HepG2 (cell line): ENCODE results near the gene TAS1R1. TPM values are rescaled to one million over a fixed set of nuclear protein-coding genes. Genes with fewer than 3 reads are reported as not detected.

Source experiments
- ADNP ChIP-seq: sonication (generic); formaldehyde crosslinking; IDR thresholded peaks from 2 replicates; pipeline ENCODE4 v1.4.0; 2020; ENCODE audit warnings: missing genetic modification reagents
- ELF4 ChIP-seq: sonication (generic); formaldehyde crosslinking; IDR thresholded peaks from 2 replicates; pipeline ENCODE4 v1.5.0; 2020; ENCODE audit warnings: missing genetic modification reagents, mild to moderate bottlenecking, moderate library complexity, borderline replicate concordance
- ESRRA ChIP-seq: sonication (generic); formaldehyde crosslinking; IDR thresholded peaks from 2 replicates; pipeline ENCODE4 v1.5.1; 2020; ENCODE audit warnings: mild to moderate bottlenecking, low read depth, missing genetic modification reagents
- GZF1 ChIP-seq: sonication (generic); formaldehyde crosslinking; IDR thresholded peaks from 2 replicates; pipeline ENCODE4 v1.5.1; 2020; ENCODE audit warnings: mild to moderate bottlenecking, missing genetic modification reagents
- HNRNPL ChIP-seq: fragments of 200-400 bp; formaldehyde crosslinking; IDR thresholded peaks from 2 replicates; pipeline ENCODE4 v1.6.1; 2017; ENCODE audit warnings: mild to moderate bottlenecking, low read depth, low read length
- MIXL1 ChIP-seq: IDR thresholded peaks from 2 replicates; pipeline ENCODE4 v1.6.1; 2016
- NR2C2 ChIP-seq: sonication (generic); formaldehyde crosslinking; IDR thresholded peaks from 2 replicates; pipeline ENCODE4 v1.4.0; 2020; ENCODE audit warnings: missing genetic modification reagents, mild to moderate bottlenecking, moderate library complexity, borderline replicate concordance
- POGZ ChIP-seq: sonication (generic); formaldehyde crosslinking; IDR thresholded peaks from 2 replicates; pipeline ENCODE4 v1.4.0; 2020; ENCODE audit warnings: mild to moderate bottlenecking, missing genetic modification reagents
- RELA ChIP-seq: sonication (generic); formaldehyde crosslinking; IDR thresholded peaks from 2 replicates; pipeline ENCODE4 v1.4.0; 2020; ENCODE audit warnings: missing genetic modification reagents
- SIX4 ChIP-seq: sonication (generic); formaldehyde crosslinking; IDR thresholded peaks from 2 replicates; pipeline ENCODE4 v1.4.0; 2020; ENCODE audit warnings: missing genetic modification reagents
- ZIK1 ChIP-seq: sonication (generic); formaldehyde crosslinking; IDR thresholded peaks from 2 replicates; pipeline ENCODE4 v1.5.0; 2020; ENCODE audit warnings: mild to moderate bottlenecking, low read depth, missing genetic modification reagents, borderline replicate concordance
- ZNF256 ChIP-seq: sonication (generic); formaldehyde crosslinking; conservative IDR thresholded peaks from 2 replicates; pipeline ENCODE4 v1.4.0; 2020; ENCODE audit warnings: missing genetic modification reagents
- ZNF382 ChIP-seq: sonication (generic); formaldehyde crosslinking; IDR thresholded peaks from 2 replicates; pipeline ENCODE4 v1.5.0; 2020; ENCODE audit warnings: missing genetic modification reagents, mild to moderate bottlenecking, borderline replicate concordance
- ZNF484 ChIP-seq: sonication (generic); formaldehyde crosslinking; IDR thresholded peaks from 2 replicates; pipeline ENCODE4 v1.5.1; 2020; ENCODE audit warnings: mild to moderate bottlenecking, low read depth, missing genetic modification reagents, borderline replicate concordance
- ZNF557 ChIP-seq: sonication (generic); formaldehyde crosslinking; IDR thresholded peaks from 2 replicates; pipeline ENCODE4 v1.4.0; 2020; ENCODE audit warnings: missing genetic modification reagents
- ZNF670 ChIP-seq: sonication (generic); formaldehyde crosslinking; IDR thresholded peaks from 2 replicates; pipeline ENCODE4 v1.8.0; 2022; ENCODE audit warnings: mild to moderate bottlenecking, missing genetic modification reagents, borderline replicate concordance
- ZNF790 ChIP-seq: sonication (generic); formaldehyde crosslinking; IDR thresholded peaks from 2 replicates; pipeline ENCODE4 v1.8.0; 2022; ENCODE audit warnings: missing genetic modification reagents, mild to moderate bottlenecking, borderline replicate concordance
- ZNF839 ChIP-seq: sonication (generic); formaldehyde crosslinking; IDR thresholded peaks from 2 replicates; pipeline ENCODE4 v1.4.0; 2020; ENCODE audit warnings: missing genetic modification reagents, mild to moderate bottlenecking, borderline replicate concordance
- ZSCAN30 ChIP-seq: sonication (generic); formaldehyde crosslinking; IDR thresholded peaks from 2 replicates; pipeline ENCODE4 v1.5.0; 2020; ENCODE audit warnings: mild to moderate bottlenecking, missing genetic modification reagents
- polyA plus RNA-seq, 8 experiments: library from polyadenylated mRNA; depleted of rRNA in 3 of 8; stranded (reverse) in 7 of 8; unstranded in 1 of 8; fragments of >200 nt; fragmentation: Illumina TruSeq in 4 of 8; extraction: Trizol in 4 of 8; gene quantifications; 2 replicates each; pipeline versions ENCODE4 v1.2.1 to v1.2.3, GENCODE V29; 2011 to 2016; ENCODE audit warnings: low read depth in 4 of 8, missing spikeins in 1 of 8, mixed read lengths in 1 of 8; ENCODE audit not compliant: insufficient read depth in 1 of 8
- total RNA-seq, 5 experiments: library from RNA; depleted of rRNA; stranded (reverse); fragments of >200 nt; fragmentation: Illumina TruSeq; extraction: Trizol; gene quantifications; 2 replicates each; pipeline ENCODE4 v1.2.3, GENCODE V29; 2016; ENCODE audit warnings: low read depth in 1 of 5
- TF ChIP-seq, protein P1 (sequence below): IDR thresholded peaks from 2 replicates; pipeline ENCODE4 v1.6.1; 2016; ENCODE audit warnings: missing compliant biosample characterization, missing genetic modification reagents, borderline replicate concordance
- TF ChIP-seq, protein P2 (sequence below): sonication (generic); formaldehyde crosslinking; IDR thresholded peaks from 2 replicates; pipeline ENCODE4 v1.5.1; 2020; ENCODE audit warnings: mild to moderate bottlenecking, missing genetic modification reagents, moderate library complexity
- TF ChIP-seq, protein P3 (sequence below): sonication (generic); formaldehyde crosslinking; IDR thresholded peaks from 2 replicates; pipeline ENCODE4 v1.4.0; 2020; ENCODE audit warnings: missing genetic modification reagents

TAS1R1 gene
- total and polyA plus RNA-seq, 2 of the 13 experiments (the other 11 are each of a cell fraction or from before 2014, with no cell fraction given), result 1.4 to 1.6 TPM

DNA sequence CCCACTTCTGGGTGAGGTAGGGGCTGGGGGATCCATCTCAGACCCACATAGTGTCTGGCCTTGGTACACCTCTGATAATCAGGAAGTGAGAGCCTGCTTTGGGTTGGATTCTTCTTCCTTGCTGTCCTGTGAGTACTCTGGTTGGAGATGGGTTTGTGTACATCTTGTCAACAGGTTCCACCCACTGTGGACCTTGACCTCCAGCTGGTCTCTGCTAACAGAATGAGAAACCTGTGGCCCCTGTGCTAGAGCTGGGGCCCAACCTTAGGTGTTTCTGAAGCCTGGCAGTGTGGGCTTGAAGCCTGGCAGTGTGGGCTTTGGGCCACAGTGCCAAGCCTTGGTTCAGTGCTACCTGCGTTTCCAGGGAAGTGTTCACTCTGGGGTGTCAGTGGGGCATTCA, 27.3 kb downstream of the TAS1R1 start (continued):
- TF ChIP-seq, protein P1, sequence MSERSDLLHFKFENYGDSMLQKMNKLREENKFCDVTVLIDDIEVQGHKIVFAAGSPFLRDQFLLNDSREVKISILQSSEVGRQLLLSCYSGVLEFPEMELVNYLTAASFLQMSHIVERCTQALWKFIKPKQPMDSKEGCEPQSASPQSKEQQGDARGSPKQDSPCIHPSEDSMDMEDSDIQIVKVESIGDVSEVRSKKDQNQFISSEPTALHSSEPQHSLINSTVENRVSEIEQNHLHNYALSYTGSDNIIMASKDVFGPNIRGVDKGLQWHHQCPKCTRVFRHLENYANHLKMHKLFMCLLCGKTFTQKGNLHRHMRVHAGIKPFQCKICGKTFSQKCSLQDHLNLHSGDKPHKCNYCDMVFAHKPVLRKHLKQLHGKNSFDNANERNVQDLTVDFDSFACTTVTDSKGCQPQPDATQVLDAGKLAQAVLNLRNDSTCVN, result no peak
- TF ChIP-seq MIXL1 (CRISPR knock-in tag), result no peak
- TF ChIP-seq, protein P2, sequence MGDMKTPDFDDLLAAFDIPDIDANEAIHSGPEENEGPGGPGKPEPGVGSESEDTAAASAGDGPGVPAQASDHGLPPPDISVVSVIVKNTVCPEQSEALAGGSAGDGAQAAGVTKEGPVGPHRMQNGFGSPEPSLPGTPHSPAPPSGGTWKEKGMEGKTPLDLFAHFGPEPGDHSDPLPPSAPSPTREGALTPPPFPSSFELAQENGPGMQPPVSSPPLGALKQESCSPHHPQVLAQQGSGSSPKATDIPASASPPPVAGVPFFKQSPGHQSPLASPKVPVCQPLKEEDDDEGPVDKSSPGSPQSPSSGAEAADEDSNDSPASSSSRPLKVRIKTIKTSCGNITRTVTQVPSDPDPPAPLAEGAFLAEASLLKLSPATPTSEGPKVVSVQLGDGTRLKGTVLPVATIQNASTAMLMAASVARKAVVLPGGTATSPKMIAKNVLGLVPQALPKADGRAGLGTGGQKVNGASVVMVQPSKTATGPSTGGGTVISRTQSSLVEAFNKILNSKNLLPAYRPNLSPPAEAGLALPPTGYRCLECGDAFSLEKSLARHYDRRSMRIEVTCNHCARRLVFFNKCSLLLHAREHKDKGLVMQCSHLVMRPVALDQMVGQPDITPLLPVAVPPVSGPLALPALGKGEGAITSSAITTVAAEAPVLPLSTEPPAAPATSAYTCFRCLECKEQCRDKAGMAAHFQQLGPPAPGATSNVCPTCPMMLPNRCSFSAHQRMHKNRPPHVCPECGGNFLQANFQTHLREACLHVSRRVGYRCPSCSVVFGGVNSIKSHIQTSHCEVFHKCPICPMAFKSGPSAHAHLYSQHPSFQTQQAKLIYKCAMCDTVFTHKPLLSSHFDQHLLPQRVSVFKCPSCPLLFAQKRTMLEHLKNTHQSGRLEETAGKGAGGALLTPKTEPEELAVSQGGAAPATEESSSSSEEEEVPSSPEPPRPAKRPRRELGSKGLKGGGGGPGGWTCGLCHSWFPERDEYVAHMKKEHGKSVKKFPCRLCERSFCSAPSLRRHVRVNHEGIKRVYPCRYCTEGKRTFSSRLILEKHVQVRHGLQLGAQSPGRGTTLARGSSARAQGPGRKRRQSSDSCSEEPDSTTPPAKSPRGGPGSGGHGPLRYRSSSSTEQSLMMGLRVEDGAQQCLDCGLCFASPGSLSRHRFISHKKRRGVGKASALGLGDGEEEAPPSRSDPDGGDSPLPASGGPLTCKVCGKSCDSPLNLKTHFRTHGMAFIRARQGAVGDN (CRISPR knock-in tag), result peak; percentile 50
- no peak for TF ChIP-seq ZNF484
- TF ChIP-seq, protein P3, sequence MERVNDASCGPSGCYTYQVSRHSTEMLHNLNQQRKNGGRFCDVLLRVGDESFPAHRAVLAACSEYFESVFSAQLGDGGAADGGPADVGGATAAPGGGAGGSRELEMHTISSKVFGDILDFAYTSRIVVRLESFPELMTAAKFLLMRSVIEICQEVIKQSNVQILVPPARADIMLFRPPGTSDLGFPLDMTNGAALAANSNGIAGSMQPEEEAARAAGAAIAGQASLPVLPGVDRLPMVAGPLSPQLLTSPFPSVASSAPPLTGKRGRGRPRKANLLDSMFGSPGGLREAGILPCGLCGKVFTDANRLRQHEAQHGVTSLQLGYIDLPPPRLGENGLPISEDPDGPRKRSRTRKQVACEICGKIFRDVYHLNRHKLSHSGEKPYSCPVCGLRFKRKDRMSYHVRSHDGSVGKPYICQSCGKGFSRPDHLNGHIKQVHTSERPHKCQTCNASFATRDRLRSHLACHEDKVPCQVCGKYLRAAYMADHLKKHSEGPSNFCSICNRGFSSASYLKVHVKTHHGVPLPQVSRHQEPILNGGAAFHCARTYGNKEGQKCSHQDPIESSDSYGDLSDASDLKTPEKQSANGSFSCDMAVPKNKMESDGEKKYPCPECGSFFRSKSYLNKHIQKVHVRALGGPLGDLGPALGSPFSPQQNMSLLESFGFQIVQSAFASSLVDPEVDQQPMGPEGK, result peak; percentile 80
- 0 out of 2 replicates have a peak, but pooled peaks have one; percentile 52 for TF ChIP-seq ELF4 (CRISPR knock-in tag)
- TF ChIP-seq ZSCAN30 (CRISPR knock-in tag), result no peak
- no peak for TF ChIP-seq RELA (CRISPR knock-in tag)
- TF ChIP-seq ZNF839, result no peak
- TF ChIP-seq SIX4 (CRISPR knock-in tag), result 0 out of 2 replicates have a peak, but pooled peaks have one; percentile 32
- no peak for TF ChIP-seq ZNF790
- TF ChIP-seq ADNP (CRISPR knock-in tag), result no peak
- TF ChIP-seq ZNF256 (CRISPR knock-in tag), result no peak
- TF ChIP-seq ZIK1, result no peak
- TF ChIP-seq POGZ (CRISPR knock-in tag), result peak; percentile 42; the same call in 1 of the 2 replicates
- TF ChIP-seq ZNF670, result 0 out of 2 replicates have a peak, but pooled peaks have one; percentile 12
- 0 out of 2 replicates have a peak, but pooled peaks have one; percentile 41 for TF ChIP-seq ESRRA
- no peak for TF ChIP-seq ZNF557
- TF ChIP-seq HNRNPL, result peak; percentile 85
- TF ChIP-seq GZF1 (CRISPR knock-in tag), result no peak
- TF ChIP-seq NR2C2 (CRISPR knock-in tag), result 0 out of 2 replicates have a peak, but pooled peaks have one; percentile 35
- TF ChIP-seq ZNF382 (CRISPR knock-in tag), result no peak
